Activated CD4-positive, alpha-beta T cell treated with anti-CD3 and anti-CD28 coated beads, Interleukin-2, amount 10 ng/mL, durations not matched to agents 24 days and 14 days (primary cell): ENCODE results near the gene RRM2. TPM values are rescaled to one million over a fixed set of nuclear protein-coding genes. Genes with fewer than 3 reads are reported as not detected.
A peak's percentile ranks its signal among the peaks of the same experiment; 100 is the strongest.
"Not testable (repeated sequence)": the region's sequence is repeated elsewhere in the genome, so short reads cannot be mapped to it uniquely, and the experiment has no call there.

Experiments used
- DNase-seq: peaks from one replicate; pipeline ENCODE4 v3.0.0; 2022
- H3K27ac Mint-ChIP-seq: one replicate; pipeline ENCODE4 v1.8.0; 2022; ENCODE audit warnings: mild to moderate bottlenecking, mixed read lengths
- H3K27me3 Mint-ChIP-seq: one replicate; pipeline ENCODE4 v1.8.0; 2022; ENCODE audit warnings: mixed read lengths
- H3K36me3 Mint-ChIP-seq: one replicate; pipeline ENCODE4 v1.8.0; 2022; ENCODE audit warnings: low read depth, mild to moderate bottlenecking, mixed read lengths
- H3K4me1 Mint-ChIP-seq: one replicate; pipeline ENCODE4 v1.8.0; 2021; ENCODE audit warnings: mixed read lengths
- H3K4me3 Mint-ChIP-seq: one replicate; pipeline ENCODE4 v1.8.0; 2022; ENCODE audit warnings: mild to moderate bottlenecking, moderate library complexity, mixed read lengths
- H3K9me3 Mint-ChIP-seq: one replicate; pipeline ENCODE4 v1.8.0; 2021; ENCODE audit warnings: mixed read lengths
- intact Hi-C: fragments of 100-400 bp; cut with micrococcal nuclease; formaldehyde crosslinking; loops from one replicate; pipeline ENCODE4 v1.15.1; 2023
- total RNA-seq: library from RNA; stranded (reverse); gene quantifications from 2 replicates; pipeline ENCODE4 v1.2.3, GENCODE V29; 2022

RRM2 gene
- total RNA-seq, 1 donor from 2014 or later, result 378 TPM

- Mint-ChIP-seq H3K27ac (no peak overlapping the region), H3K4me3 (no peak overlapping the region), H3K4me1 (peaks cover 39% of the 10 kb centered on the region), H3K36me3 (peaks cover 45% of the 10 kb centered on the region), H3K9me3 (no peaks in the 10 kb centered on the region), H3K27me3 (no peaks in the 10 kb centered on the region)
- DNase-seq, result no peak
- intact Hi-C loops, result no loop called here
Observed at GRCh38 chr2:10144771-10145518, 22.4 kb downstream of the RRM2 start.

- Mint-ChIP-seq H3K27ac (no peak overlapping the region), H3K9me3 (no peaks in the 10 kb centered on the region), H3K4me3 (no peak overlapping the region), H3K27me3 (no peaks in the 10 kb centered on the region), H3K36me3 (peaks cover 46% of the 10 kb centered on the region), H3K4me1 (peaks cover 35% of the 10 kb centered on the region)
- DNase-seq, result no peak
- intact Hi-C loops, result no loop called here
Observed at GRCh38 chr2:10145519-10146357, 23.2 kb downstream of the RRM2 start.

DNA sequence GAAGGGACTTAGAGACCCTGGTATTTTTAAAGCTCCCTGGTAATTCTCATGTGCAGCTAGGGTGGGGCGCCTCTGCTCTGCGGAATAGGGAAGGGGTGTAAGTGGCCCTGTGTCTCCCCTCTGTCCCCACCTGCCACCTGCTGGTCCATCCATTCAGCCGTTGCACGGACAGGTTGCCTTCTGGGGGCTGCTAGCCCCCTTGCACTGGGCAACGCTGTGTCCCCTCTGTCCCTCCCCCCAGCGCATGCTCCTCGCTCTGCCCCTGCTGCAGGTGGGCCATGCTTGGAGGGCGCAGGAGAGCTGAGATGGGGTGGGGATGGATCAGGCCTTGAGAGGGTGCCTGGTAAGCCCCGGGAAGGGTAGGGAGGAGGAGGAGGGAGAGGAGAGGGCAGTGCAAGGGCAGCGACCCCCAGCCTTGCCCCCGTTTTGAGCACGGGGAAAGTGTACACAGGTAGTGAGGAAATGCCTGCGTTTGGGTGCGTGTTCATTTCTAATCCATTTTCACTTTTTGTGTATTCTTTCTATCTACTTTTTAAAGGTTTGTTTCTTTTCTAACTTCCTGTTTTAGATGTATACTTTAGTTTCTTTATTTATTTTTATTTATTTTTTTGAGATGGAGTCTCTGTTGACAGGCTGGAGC is 23.9 kb downstream of the RRM2 start:
- Mint-ChIP-seq H3K9me3 (no peaks in the 10 kb centered on the region), H3K27ac (no peak overlapping the region), H3K27me3 (no peaks in the 10 kb centered on the region), H3K4me1 (peaks cover 30% of the 10 kb centered on the region), H3K4me3 (no peak overlapping the region), H3K36me3 (peaks cover 45% of the 10 kb centered on the region)
- intact Hi-C loops, result no loop called here
- DNase-seq, result no peak

DNA sequence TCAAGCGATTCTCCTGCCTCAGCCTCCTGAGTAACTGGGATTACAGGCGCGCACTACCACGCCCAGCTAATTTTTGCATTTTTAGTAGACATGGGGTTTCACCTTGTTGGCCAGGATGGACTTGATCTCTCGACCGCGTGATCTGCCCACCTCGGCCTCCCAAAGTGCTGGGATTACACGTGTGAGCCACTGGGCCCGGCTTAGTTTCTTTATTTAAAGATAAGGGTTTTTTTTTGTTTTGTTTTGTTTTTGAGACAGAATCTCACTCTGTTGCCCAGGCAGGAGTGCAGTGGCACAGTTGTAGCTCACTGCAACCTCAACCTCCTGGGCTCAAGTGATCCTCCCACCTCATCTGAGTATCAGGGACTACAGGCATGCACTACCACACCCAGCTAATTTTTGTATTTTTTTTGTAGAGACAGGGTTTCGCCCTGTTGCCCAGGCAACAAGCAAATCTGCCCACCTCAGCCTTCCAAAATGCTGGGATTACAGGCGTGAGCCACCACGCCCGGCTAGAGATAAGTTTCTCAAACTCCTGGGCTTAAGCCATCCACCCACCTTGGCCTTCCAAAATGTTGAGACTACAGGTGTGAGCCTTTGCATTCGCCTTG is 24.6 kb downstream of the RRM2 start:
- intact Hi-C loops, H3K27ac Mint-ChIP-seq, H3K27me3 Mint-ChIP-seq, DNase-seq, H3K9me3 Mint-ChIP-seq, H3K4me3 Mint-ChIP-seq: not testable (repeated sequence)
- H3K4me1 Mint-ChIP-seq, result peaks cover 23% of the 10 kb centered on the region
- H3K36me3 Mint-ChIP-seq, result peaks cover 39% of the 10 kb centered on the region

GRCh38 chr2:10148268-10148667 is 25.7 kb downstream of the RRM2 start:
- intact Hi-C loops, result no loop called here
- Mint-ChIP-seq H3K36me3 (peaks cover 34% of the 10 kb centered on the region), H3K27ac (no peak overlapping the region), H3K9me3 (no peaks in the 10 kb centered on the region), H3K4me3 (no peak overlapping the region), H3K4me1 (peaks cover 19% of the 10 kb centered on the region), H3K27me3 (no peaks in the 10 kb centered on the region)
- DNase-seq, result no peak

DNA sequence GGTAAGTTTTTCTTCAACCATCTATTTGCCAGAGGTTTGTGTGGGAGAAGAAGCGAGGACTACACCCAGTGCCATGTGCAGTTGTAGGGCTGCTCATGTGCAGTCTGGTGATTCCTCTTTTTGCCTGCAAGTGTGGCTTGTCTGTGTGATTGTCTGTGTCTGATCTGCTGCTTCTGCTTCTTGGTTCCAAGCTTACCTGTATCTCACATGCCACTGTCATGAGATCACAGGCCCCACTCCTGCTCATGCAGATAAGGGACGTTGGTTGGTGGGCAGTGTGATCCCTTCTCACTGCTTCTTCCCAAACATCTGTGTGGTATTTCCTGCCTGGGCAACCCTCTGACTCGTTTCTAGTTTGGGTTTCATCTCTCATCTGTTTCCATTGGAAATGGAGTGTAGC is 27.1 kb downstream of the RRM2 start:
- peaks cover 19% of the 10 kb centered on the region for H3K4me1 Mint-ChIP-seq
- H3K4me3 Mint-ChIP-seq, result no peak overlapping the region
- H3K9me3 Mint-ChIP-seq, result no peaks in the 10 kb centered on the region
- intact Hi-C loops, result no loop called here
- H3K27me3 Mint-ChIP-seq, result no peaks in the 10 kb centered on the region
- DNase-seq, result no peak
- peaks cover 36% of the 10 kb centered on the region for H3K36me3 Mint-ChIP-seq
- H3K27ac Mint-ChIP-seq, result peak overlapping the region; percentile 77

DNA sequence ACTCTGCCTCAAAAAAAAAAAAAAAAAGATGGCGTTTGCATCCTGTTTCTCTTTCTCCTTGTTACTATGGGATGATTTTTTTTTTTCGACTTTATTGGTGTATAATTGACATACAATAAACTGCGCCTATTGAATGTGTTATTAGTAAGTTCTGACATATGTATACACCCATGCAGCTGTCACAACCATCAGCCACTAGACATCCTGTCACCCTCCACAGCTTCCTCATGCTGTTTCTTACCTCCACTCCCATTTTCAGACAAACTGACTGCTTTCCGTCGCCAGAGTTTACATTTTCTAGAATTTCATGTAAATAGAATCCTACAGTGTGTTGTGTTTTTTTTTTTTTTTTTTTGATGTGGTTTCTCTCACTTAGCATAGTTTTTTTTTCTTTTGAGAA is 27.9 kb downstream of the RRM2 start:
- H3K4me1 Mint-ChIP-seq, result peaks cover 19% of the 10 kb centered on the region
- intact Hi-C loops, result no loop called here
- no peaks in the 10 kb centered on the region for H3K9me3 Mint-ChIP-seq
- peak overlapping the region; percentile 41 for H3K27ac Mint-ChIP-seq
- peak; percentile 66 for DNase-seq
- H3K27me3 Mint-ChIP-seq, result no peaks in the 10 kb centered on the region
- H3K36me3 Mint-ChIP-seq, result peaks cover 35% of the 10 kb centered on the region
- peak overlapping the region; percentile 17 for H3K4me3 Mint-ChIP-seq

DNA sequence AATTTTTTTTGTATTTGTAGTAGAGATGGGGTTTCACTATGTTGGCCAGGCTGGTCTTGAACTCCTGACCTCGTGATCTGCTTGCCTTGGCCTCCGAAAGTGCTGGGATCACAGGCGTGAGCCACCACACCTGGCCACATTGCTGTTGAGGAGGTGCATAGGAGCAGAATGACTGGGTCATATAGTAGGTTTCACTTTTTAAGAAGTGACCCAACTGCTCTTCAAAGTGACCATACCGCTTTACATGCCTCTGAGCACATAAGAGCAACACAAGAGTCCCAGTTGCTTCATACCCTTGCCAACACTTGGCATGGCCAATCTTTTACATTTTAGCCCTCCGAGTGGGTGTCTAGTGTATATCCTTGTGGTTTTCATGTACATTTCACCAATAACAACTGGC is 28.9 kb downstream of the RRM2 start:
- Mint-ChIP-seq H3K27me3 (no peaks in the 10 kb centered on the region), H3K4me1 (peaks cover 19% of the 10 kb centered on the region), H3K9me3 (no peaks in the 10 kb centered on the region), H3K36me3 (peaks cover 36% of the 10 kb centered on the region), H3K4me3 (no peak overlapping the region), H3K27ac (no peak overlapping the region)
- no peak for DNase-seq
- intact Hi-C loops, result no loop called here

DNA sequence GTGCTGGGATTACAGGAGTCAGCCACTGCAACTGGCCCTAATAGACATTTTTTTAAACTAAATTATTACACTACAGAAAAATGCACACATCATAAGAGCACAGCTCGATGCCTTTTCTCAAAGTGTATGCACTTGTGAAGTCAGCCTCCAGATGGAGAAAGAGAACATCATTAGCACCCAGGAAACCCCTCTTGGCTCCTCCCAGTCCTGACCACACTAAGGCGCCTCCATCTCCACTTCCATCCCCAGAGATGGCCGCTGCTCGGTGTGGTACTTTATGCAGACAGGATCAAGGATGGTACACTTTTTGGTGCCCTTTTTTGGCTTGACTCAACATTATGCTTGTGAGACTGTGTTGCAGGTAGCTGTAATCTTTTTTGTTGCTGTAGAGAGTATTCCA is 34.8 kb downstream of the RRM2 start:
- Mint-ChIP-seq H3K27me3 (no peaks in the 10 kb centered on the region), H3K4me1 (peaks cover 16% of the 10 kb centered on the region), H3K9me3 (no peaks in the 10 kb centered on the region), H3K4me3 (no peak overlapping the region), H3K27ac (no peak overlapping the region), H3K36me3 (peaks cover 25% of the 10 kb centered on the region)
- intact Hi-C loops, result no loop called here
- DNase-seq, result no peak

DNA sequence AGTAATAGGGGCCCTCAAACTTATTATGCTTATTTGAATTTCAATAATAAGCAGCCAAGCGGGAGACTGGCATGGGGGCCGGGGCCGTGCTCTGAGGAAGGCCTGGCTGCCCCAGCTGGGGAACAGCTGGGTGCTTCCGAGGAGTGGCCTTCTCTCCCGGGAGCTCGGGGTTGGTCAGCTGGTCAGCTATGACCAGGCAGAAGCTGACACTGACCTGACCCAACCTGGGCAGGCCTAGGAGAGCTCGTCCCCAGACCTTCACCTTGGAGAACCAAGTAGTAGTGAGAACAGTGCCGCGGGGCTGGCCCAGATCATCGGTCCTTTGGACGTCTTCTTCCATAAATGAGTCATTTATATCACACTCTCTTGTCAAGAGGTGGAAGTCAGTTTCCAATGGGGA is 36.1 kb downstream of the RRM2 start:
- Mint-ChIP-seq H3K27me3 (no peaks in the 10 kb centered on the region), H3K4me3 (no peak overlapping the region), H3K4me1 (peaks cover 18% of the 10 kb centered on the region), H3K9me3 (no peaks in the 10 kb centered on the region), H3K36me3 (peaks cover 22% of the 10 kb centered on the region), H3K27ac (peak overlapping the region; percentile 41)
- DNase-seq, result no peak
- intact Hi-C loops, result no loop called here

DNA sequence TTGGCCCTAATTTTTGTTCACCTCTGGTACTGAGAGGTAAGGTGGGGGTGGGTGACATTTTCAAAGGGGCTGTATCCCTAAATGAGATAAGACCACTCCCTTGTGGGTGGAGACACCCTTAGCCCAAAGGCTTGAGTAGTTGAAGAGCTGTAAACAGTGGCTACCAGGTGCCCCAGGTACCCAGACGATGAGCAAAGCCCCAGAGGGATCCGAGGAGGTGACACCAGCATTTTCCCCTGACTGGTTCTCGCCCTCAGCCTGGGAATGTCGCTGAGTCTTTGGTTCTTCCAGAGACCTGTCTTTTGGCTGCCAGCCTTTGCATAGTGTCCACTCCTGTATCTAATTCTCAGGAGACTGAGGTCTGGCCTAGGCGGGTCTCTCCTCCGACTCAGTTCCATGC is 36.5 kb downstream of the RRM2 start:
- H3K36me3 Mint-ChIP-seq, result peaks cover 24% of the 10 kb centered on the region
- peaks cover 21% of the 10 kb centered on the region for H3K4me1 Mint-ChIP-seq
- intact Hi-C loops, result no loop called here
- H3K27ac Mint-ChIP-seq, result peak overlapping the region; percentile 77
- H3K4me3 Mint-ChIP-seq, result peak overlapping the region; percentile 16
- no peaks in the 10 kb centered on the region for H3K27me3 Mint-ChIP-seq
- H3K9me3 Mint-ChIP-seq, result no peaks in the 10 kb centered on the region
- no peak for DNase-seq

- peaks cover 24% of the 10 kb centered on the region for H3K36me3 Mint-ChIP-seq
- H3K9me3 Mint-ChIP-seq, result no peaks in the 10 kb centered on the region
- peak overlapping the region; percentile 16 for H3K4me3 Mint-ChIP-seq
- H3K27ac Mint-ChIP-seq, result peak overlapping the region; percentile 77
- no peaks in the 10 kb centered on the region for H3K27me3 Mint-ChIP-seq
- no peak for DNase-seq
- H3K4me1 Mint-ChIP-seq, result peaks cover 21% of the 10 kb centered on the region
- intact Hi-C loops, result no loop called here
Observed at GRCh38 chr2:10159581-10160131, 37.1 kb downstream of the RRM2 start.

DNA sequence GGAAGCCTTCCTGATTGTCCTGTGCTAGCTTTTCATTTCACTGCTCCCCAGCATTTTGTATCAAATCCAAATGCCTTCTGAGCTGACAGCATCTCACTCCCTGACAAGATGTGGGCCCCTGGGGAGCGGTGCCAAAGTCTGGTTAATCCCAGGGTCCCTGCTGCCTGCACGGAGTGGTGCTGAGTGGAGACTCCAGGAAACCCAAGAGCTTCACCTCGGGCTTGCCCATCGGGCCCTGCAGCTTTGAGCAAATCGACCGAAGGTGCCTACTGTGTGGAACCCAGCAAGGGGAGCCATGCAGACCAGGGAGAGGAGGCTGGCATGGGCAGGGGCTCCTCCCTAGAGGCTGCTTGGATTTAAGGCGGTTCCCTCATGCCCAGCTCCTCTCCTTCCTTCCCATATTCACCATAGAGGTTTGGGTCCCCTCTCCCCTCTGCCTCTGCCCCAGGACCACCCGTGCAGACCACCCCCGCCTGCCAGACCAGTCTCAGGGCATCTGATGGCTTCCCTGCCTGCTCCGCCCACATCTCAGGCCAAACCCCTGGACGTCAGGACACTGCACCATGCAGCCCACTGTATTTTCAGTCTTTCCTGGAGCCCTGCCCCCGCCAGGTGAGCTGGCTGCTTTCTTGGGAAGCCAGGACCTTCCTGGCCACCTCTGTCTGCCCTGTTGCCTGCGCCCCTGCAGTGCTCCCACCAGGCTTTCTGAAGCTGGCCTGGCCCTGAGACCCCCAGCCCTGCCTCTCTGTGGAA is 37.8 kb downstream of the RRM2 start:
- H3K9me3 Mint-ChIP-seq, result no peaks in the 10 kb centered on the region
- no peak for DNase-seq
- H3K36me3 Mint-ChIP-seq, result peaks cover 22% of the 10 kb centered on the region
- H3K27me3 Mint-ChIP-seq, result no peaks in the 10 kb centered on the region
- no peak overlapping the region for H3K27ac Mint-ChIP-seq
- H3K4me3 Mint-ChIP-seq, result no peak overlapping the region
- intact Hi-C loops, result no loop called here
- peaks cover 21% of the 10 kb centered on the region for H3K4me1 Mint-ChIP-seq
